Cortex of kidney (tissue), 1 donor: Measurements from ENCODE around the gene TPP1.

ENCODE experiments used
- DNase-seq: peaks from one replicate; lab custom pipeline; 2025; lab: John Stamatoyannopoulos, UW

The TPP1 gene

GRCh38 chr11:6646918-6647679, 27.9 kb upstream of the TPP1 start:
- no peak for DNase-seq

DNA sequence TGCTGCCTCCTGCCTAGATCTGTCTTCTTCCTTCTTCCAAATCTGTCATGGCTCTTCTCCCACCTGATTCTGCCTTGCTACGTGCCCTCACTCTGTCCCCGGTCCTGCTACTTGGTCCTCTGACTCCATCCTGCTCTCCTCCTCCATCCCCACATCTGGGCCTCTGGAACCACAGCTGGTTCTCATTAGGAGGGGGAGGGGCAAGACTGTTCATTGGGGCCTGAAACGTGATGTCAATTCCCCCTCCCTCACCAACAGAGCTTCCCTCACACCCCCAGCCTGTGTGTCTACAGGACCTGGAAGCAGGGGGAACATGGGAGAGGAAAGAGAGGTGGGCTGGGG, 27.3 kb upstream of the TPP1 start:
- no peak for DNase-seq

GRCh38 chr11:6646071-6646470, 26.8 kb upstream of the TPP1 start:
- DNase-seq = no peak

DNA sequence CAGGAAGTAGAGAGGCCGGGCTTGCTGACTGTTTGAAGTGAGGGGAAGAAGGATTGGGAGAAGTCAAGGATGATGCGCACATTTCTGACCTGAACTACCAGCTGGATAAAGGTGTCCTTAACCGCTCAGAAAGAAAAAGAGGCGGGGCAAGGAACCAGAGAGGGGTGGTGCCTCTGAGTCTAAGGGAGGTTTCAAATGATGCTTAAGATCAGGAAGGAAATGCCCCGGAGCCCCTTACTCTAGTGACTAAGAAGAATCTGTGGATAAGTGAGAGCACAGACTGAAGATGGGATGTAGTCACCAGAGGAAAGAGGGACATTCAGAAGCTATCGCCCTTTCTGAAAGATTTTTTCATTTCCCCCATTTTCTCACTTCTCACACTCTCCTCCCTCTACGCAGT, 23.7 kb upstream of the TPP1 start:
- no peak for DNase-seq

GRCh38 chr11:6640985-6641701, 21.9 kb upstream of the TPP1 start:
- DNase-seq = no peak

DNA sequence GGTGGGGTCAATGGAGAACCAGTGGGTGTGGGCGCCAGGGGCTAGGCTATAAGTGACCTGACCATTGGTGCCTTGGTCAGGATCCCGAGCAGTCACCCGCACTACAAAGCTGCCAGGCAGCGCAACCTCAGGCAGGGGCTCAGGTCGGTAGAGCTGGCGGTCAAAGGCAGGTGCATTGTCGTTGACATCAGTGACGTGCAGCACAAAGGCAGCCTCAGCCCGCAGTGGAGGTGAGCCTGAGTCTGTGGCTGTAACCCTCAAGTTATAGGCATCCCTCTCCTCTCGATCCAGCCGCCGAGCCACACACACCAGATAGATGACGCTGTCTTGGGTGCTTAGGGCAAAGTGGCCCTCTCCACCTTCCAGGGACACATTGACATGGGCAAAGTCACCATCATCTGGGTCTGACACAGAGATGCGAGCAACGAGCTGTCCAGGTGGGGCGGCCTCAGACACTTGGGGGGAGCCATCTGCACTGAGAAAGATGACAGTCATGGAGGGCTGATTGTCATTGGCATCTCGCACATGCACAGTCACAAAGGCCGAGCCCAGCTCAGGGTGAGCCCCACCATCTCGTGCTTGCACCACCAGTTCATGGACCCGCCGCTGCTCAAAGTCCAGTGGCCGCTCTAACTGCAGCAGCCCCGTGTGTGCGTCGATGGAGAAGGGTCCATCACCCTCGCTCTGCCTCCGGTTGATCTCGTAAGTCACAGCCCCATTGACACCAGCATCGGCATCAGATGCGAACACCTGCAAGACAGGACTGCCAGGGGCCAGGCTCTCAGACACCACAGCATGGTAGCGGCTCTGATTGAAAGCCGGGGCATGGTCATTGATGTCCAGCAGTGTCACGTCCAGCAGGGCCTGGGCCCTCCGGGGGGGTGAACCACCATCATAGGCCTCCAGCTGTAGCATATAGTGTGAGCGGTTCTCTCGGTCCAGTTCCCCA, 21.1 kb upstream of the TPP1 start:
- no peak for DNase-seq

DNA sequence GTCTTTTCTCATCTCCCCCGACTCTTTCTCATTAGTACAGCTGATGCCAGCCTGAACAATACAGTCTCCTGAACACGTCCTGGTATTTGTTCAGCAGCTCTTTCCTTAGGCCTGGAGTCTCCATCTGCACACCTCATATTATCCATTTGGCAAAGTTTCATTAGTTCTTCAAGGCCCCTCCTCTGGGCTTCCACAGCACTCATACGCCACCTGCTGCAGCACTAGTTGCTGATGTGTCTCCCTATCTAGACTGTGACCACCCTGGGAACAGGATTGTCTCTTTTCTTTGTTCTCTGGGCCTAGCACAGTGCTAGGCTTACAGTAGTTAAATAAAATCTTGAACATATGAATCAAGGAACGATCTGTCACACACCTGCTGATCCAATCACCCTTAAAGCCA, 19.2 kb upstream of the TPP1 start:
- DNase-seq = no peak

DNA sequence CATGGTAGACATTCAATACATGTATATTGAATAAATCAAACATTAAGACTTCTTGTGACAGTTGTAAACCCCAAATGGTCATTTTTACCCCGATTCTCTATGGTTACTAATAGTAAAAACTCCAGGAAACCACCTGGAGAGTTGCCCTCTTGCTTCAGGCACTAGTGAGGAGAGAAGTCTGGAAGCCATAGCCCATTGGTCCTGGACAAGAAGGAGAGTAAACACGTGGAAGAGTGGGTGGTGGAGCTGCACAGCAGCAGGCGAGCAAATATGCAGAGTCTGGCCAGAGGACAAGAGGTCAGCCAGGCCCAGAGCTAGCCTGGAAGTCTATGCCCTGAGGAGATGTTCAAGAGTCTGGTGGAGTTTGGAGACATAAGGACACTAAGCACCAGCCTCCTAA, 18.6 kb upstream of the TPP1 start:
- DNase-seq = no peak

- no peak for DNase-seq
These were observed 17.3 kb upstream of the TPP1 start for GRCh38 chr11:6636480-6636879.

- no peak for DNase-seq
These were observed 16.1 kb upstream of the TPP1 start for GRCh38 chr11:6635082-6635932.

GRCh38 chr11:6634534-6634933, 15.3 kb upstream of the TPP1 start:
- DNase-seq = no peak

- no peak for DNase-seq
These were observed 14.5 kb upstream of the TPP1 start for GRCh38 chr11:6633422-6634408.

DNA sequence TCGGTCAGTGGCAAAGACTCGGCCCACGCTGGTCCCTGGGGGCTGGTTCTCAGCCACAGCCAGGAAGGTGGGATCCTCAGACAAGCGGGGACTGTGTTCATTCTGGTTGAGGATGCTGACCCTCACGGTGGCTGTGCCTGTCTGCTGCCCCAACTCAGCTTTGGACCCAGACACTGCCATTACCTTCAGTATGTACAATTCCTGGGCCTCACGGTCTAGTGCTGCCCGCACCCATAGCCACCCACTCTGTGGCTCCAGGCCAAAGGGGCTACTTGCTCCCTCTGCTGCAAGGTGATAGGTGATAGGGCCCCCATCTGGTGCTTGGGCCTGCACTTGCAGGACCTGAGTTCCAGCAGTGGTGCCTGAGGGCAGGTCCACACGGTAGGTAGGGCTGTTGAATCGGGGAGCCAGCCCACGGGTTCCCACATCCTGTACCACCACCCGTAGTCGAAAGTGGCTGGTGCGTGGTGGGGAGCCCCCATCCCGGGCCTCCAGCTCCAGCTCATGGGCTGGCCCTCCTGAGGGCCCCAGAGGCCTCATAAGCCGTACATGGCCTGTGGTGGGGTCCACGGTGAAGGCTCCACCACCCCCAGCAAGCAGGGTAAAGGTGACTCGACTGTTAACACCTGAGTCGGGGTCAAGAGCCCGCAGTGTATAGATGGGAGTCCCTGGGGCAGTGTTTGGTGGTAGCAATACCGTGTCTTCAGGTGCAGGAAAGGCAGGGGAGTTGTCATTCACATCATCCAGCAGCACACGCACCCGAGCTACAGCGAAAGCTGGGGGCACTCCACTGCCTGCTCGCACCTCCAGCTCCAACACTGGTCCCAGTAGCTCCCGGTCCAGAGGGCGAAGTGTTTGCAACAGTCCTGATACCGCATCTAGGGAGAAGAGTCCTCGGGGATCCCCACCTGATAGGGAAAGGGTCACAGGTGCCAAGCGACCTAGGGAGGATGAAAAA, 13.2 kb upstream of the TPP1 start:
- DNase-seq = no peak

GRCh38 chr11:6631361-6631890, 12.2 kb upstream of the TPP1 start:
- DNase-seq = no peak

DNA sequence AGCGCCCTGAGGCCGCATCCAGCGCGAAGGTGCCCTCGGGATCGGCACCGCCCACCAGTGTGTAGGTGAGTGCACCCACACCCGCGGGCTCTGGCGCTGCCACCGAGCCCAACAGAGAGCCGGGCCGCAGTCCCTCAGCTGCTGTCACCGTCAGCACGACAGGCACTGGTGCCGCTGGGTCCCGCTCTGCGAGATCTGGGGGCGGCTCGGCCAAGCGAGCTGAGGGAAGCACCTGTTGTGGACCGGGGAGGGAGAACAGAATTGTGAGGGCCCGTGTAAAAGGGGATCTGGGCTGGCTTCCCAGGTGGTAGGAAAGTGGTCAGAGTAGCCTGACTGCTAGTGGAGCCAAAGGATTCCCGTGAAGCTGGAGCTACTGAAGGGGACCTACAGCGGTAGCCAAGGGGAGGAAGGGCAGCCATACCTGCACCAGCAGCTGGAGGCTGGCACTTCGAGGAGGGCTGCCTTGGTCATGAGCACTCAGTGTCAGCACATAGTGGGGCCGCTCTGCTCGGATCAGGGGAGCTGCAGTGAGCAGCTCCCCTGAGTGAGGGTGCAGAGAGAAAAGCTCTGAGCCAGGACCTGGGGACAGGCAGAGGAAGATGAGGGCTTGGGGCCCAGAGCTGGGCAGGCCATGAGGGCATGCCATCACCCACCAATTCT, 11.5 kb upstream of the TPP1 start:
- no peak for DNase-seq

DNA sequence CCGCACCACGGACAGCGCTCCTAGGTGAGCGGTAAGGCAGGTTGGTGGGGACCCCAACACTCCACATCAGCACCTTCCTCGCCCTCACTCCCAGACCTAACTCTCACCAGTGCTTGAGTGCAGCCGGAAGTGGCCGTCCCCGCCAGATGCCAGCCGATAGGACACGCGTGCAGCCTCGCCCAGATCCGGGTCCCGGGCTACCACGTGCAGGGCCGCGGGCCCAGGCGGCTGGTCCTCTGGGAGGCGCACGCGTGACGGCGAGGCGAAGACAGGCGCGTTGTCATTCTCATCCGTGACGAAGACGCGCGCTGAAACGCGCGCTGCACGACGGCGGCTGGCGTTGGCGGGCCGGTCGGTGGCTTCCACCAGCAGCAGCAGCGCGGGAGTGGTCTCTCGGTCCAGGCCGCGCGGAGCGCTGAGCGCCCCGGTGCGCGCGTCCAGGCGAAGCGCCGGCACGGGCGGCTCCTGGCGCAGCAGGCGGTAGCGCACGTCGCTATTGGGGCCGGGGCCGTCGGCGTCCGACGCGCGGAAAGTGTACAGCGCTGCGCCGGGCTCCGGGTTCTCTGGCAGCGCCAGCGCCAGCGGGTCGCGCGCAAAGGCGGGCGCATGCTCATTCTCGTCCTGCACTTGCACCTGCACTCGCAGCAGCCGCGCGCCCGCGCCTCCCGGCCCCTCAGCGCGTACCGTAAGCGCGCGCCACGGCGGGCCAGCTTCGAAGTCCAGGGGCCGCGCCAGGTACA, 10.8 kb upstream of the TPP1 start:
- no peak for DNase-seq

- DNase-seq = no peak
These were observed 10.3 kb upstream of the TPP1 start for GRCh38 chr11:6629573-6629891.

DNA sequence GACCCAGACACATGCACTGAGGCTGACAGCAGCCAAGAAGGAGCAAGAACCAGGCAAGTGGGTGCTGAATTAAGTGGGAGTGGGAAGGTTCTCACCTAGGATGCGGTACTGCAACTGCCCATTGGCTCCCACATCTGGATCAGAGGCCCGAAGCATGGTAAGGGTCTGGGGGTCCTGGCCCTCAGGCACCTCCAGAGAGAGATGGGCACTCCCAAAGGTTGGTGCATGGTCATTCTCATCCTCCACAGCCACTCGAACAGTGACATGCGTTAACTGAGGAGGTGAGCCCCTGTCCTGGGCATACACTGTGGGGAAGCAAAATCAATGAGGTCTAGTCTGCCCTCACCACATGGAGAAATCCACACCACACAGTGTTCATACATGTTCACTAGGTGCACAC, 9.3 kb upstream of the TPP1 start:
- no peak for DNase-seq
